VCaP (cell line): ENCODE measurements around the gene WDR81.
A peak's percentile ranks its signal among the peaks of the same experiment; 100 is the strongest.

Experiments used
- H3K27ac ChIP-seq: fragments of 450-650 bp; 2 replicates; pipeline ENCODE4 v1.5.1; 2017
- TF ChIP-seq, protein P1 (sequence below): fragments of 450-650 bp; conservative IDR thresholded peaks from 2 replicates; pipeline ENCODE4 v1.5.1; 2017; ENCODE audit warnings: mild to moderate bottlenecking, moderate library complexity

The WDR81 gene

DNA sequence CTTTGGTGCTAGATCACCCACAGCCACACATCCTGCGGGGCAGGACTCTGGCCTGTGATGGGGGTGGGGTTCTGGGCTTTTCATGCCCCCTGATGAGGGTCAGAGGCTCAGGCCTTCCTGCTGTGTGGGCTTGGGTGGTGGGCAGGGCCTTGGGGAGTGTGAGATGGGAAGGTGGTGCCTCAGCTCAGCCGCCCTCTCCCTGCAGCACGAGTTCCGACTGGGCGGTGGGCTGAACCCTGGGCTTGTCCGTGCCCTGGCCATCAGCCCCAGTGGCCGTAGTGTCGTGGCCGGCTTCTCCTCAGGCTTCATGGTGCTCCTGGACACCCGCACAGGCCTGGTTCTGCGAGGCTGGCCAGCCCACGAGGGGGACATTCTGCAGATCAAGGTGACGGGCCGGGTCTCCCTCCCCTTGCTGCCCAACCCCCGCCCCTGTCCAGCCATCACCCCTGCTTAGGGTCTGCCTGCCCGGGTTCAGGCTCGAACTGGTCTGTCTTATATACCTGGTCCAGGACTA lies 11.4 kb downstream of the WDR81 start:
- H3K27ac ChIP-seq = no peak overlapping the region
- TF ChIP-seq, protein P1, sequence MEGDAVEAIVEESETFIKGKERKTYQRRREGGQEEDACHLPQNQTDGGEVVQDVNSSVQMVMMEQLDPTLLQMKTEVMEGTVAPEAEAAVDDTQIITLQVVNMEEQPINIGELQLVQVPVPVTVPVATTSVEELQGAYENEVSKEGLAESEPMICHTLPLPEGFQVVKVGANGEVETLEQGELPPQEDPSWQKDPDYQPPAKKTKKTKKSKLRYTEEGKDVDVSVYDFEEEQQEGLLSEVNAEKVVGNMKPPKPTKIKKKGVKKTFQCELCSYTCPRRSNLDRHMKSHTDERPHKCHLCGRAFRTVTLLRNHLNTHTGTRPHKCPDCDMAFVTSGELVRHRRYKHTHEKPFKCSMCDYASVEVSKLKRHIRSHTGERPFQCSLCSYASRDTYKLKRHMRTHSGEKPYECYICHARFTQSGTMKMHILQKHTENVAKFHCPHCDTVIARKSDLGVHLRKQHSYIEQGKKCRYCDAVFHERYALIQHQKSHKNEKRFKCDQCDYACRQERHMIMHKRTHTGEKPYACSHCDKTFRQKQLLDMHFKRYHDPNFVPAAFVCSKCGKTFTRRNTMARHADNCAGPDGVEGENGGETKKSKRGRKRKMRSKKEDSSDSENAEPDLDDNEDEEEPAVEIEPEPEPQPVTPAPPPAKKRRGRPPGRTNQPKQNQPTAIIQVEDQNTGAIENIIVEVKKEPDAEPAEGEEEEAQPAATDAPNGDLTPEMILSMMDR = no peak

DNA sequence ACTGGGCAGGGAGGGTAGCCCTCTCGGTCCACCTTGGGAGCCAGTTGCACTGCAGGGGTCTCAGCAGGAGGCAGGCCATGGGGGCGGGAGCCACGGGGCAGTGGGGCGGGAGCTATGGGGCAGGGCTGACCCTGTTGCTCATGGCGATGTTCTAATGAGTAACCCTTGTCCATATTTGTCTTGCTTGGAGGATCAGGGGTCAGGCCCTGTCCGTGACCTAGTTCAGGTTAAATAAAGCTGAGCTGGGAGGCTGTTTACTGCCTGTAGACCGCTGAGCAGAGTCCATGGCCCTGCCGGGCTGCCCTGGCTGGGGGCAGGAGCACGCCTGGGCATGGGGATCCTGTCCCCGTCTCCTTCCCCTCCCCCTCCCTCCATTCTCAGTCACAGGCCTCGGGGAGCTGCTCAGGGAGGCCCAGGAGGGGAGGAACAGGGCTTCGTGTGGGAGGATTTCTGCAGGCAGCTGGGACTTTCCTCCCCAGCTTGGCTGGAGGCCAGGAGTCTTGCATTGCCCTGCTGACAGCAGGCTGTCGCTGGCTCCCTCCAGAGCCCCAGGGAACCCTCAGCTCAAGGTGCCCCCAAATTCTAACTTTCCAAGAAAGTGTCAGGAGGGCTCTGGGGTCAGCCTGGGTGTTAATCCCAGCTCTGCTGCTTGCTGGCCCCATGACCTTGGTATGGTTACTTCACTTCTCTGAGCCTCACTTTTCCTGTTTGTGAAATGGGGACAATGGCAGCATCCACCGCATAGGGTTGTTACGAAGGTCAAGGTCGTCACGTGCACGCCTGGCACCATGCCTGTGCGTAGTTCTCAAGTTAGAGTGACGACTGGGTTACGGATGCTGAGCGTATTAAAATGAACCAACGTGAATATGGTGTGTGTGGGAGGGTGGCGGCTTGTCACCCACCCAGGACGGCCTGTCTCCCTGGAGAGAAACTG lies 12.1 kb downstream of the WDR81 start:
- TF ChIP-seq, protein P1 = no peak
- no peak overlapping the region for H3K27ac ChIP-seq

DNA sequence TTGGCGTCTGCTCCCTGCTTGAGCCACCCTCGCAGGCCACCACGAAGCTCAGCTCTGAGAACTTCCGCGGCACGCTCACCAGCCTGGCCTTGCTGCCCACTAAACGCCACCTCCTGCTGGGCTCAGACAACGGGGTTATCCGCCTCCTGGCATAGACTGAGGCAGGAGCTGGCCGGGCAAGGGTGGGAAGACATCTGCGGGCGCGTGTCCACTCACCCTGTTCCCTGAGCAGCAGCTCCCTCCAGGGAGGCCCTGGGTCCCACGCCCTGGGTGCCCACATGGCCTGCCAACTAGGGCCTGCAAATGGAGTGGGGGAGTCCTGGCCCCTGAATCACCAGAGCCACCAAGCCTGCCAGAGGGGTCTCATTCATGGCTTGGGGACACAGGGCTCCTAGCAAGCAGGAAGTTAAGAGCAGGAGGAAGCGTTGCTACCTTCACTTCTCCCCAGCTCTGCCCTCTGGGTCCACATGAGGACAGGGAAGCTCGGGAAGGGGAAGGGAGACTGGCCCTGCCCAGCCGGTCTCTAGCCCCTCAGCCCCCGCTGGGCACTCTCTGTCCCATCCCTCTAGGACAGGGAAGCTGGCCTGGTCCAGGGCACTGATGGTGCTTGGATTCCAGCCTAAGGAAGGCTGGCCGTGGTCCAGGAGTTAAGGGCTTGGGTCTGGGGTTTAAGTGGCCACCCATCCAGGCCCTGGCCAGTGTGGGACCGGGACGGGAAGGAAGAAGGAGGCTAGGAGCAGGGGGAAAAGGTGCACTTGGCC lies 13.2 kb downstream of the WDR81 start:
- no peak overlapping the region for H3K27ac ChIP-seq

DNA sequence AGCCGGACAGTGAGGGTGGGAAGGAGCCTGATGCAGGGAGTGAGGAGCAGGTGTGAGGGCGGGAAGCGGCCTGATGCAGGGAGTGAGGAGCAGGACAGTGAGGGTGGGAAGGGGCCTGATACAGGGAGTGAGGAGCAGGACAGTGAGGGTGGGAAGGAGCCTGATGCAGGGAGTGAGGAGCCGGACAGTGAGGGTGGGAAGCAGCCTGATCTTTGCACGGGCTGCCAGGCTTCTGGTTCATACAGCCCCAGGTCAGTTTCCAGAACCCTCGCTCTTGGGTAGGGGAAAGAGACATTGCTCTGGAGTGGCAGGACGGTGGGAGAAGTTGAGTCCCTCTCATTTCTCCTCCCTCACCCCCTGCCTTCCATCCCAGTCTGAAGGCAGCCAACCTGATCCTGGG lies 17.4 kb downstream of the WDR81 start:
- 0 out of 2 replicates have a peak overlapping the region, but pooled peaks have one; percentile 34 for H3K27ac ChIP-seq

More for the DNA sequence above, 13.2 kb downstream of the WDR81 start:
- TF ChIP-seq, protein P1 = no peak

DNA sequence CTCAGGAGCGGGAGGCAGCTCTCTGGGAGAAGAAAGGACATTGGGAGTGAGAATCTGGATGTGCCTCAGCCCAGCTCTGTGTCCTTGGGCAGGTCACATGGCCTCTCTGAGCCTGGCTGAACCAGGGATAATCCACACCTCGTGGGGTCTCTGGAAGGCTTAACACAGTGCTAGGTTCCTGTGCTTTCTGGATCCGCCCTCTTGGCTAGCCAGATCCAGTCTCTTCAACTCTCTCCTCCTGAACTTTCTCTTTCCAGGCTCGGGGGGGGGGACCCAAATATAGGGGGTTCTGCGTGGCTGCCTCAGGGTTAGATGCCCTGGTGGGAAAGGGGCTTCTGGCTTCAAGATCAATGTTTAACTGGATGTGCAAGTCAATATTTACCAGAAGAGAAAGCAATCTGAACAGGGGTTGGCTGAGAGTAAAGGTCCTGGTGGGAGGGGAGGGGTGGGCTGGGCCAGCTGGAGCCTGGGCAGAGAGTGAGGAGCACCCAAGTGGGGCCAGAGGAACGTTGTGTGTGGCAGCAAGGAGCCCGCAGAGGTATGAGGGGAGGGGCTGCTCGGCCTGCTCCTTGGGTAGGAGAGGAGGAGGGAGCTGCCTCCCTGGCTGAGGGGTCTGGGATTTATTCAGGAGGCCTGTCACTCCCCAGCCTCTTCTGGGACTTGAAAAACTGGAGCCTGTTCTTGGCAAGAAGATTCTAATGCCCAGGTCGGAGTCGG lies 18.0 kb downstream of the WDR81 start, which contains the start of gene SERPINF2:
Gene SERPINF2, plus strand, starts transcription at position 501 of the 717 bp plus-strand sequence. CDS start 2,125 bp downstream, outside the sequence.
- 0 out of 2 replicates have a peak within 1 kb of the TSS, but pooled peaks have one; percentile 34 for H3K27ac ChIP-seq
- TF ChIP-seq, protein P1 = no peak

DNA sequence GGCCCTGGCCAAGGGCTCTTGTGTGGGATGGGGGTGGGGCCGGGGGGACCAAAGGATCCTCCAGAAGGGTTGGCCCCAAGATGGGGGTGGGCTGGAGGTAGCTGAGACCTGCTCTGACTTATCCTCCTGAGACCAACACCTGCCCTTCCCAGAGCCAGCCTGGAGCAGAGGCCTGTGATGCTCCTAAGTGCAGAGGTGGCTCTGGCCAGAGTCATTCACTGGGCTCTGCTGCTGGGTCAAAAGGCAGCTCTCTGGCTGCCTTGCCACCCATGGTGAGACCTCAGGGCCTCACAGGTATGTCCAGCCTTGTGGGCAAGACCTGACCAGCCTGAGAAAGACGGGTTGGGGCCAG lies 18.6 kb downstream of the WDR81 start:
- TF ChIP-seq, protein P1 = no peak
- 0 out of 2 replicates have a peak overlapping the region, but pooled peaks have one; percentile 34 for H3K27ac ChIP-seq
